Tibial nerve (tissue), 4 donors: ENCODE results near the gene NAIF1.

Source experiments
- CTCF ChIP-seq, 5 experiments: fragments of 200-600 bp in 3 of 5; fragments of 450-650 bp in 2 of 5; sonication (generic) in 3 of 5; IDR thresholded peaks; one replicate each; pipeline ENCODE4 v1.5.1; 2016 to 2019; ENCODE audit warnings: antibody characterized with exemption in 5 of 5, mild to moderate bottlenecking in 3 of 5, moderate library complexity in 2 of 5
- EP300 ChIP-seq, 2 donors: sonication (generic); formaldehyde crosslinking; IDR thresholded peaks; one replicate each; pipeline ENCODE4 v1.6.1; 2017; ENCODE audit warnings: antibody characterized with exemption in 2 of 2, mild to moderate bottlenecking in 1 of 2
- POLR2A ChIP-seq, 2 donors: fragments of 450-650 bp; IDR thresholded peaks; one replicate each; pipeline ENCODE4 v1.6.1; 2017; ENCODE audit warnings: antibody characterized with exemption in 2 of 2, mild to moderate bottlenecking in 2 of 2, moderate library complexity in 2 of 2

- TF ChIP-seq CTCF (IDR thresholded peaks at IDR 0.05), result no peak
- TF ChIP-seq POLR2A (IDR thresholded peaks at IDR 0.05), result no peak
- TF ChIP-seq EP300 (IDR thresholded peaks at IDR 0.05), result peak; percentile 19 to 52
Observed at GRCh38 chr9:128043467-128043868, 23.7 kb downstream of the NAIF1 start.
